GM23338 (cell line): Measurements from ENCODE around the gene DPH1. TPM values are rescaled to one million over a fixed set of nuclear protein-coding genes. Genes with fewer than 3 reads are reported as not detected.

Source experiments
- ATAC-seq: fragments of 200-7000 bp; cut with Tn5 transposase; 3 replicates; pipeline ENCODE4 v1.9.1; 2020
- DNase-seq: peaks from one replicate; pipeline ENCODE4 v3.0.0-alpha.2; 2015; ENCODE audit warnings: low spot score
- H2AFZ ChIP-seq: fragments of 200-600 bp; sonication (generic); 2 replicates; pipeline ENCODE4 v1.8.0; 2016; ENCODE audit warnings: antibody characterized with exemption, mild to moderate bottlenecking, moderate library complexity
- H3F3A ChIP-seq: fragments of 200-600 bp; sonication (generic); replicated peaks from 2 replicates; pipeline ENCODE4 v1.8.0; 2017; ENCODE audit warnings: antibody characterized with exemption, mixed run types, low read depth
- H3K27ac ChIP-seq: fragments of 200-600 bp; sonication (generic); 2 replicates; pipeline ENCODE4 v1.6.1; 2016; ENCODE audit warnings: low read depth
- H3K27me3 ChIP-seq: fragments of 200-600 bp; sonication (generic); 2 replicates; pipeline ENCODE4 v1.8.0; 2016; ENCODE audit warnings: mild to moderate bottlenecking, mixed run types, moderate library complexity; ENCODE audit not compliant: insufficient read depth
- H3K36me3 ChIP-seq: fragments of 200-600 bp; sonication (generic); 2 replicates; pipeline ENCODE4 v1.8.0; 2016; ENCODE audit warnings: mild to moderate bottlenecking; ENCODE audit not compliant: insufficient read depth
- H3K4me1 ChIP-seq: fragments of 200-600 bp; sonication (generic); 2 replicates; pipeline ENCODE4 v1.8.0; 2016; ENCODE audit warnings: mild to moderate bottlenecking, moderate library complexity; ENCODE audit not compliant: insufficient read depth
- H3K4me2 ChIP-seq: fragments of 200-600 bp; sonication (generic); 2 replicates; pipeline ENCODE4 v1.7.1; 2017; ENCODE audit warnings: mixed run types
- H3K4me3 ChIP-seq: fragments of 200-600 bp; sonication (generic); 2 replicates; pipeline ENCODE4 v1.6.1; 2016; ENCODE audit warnings: mixed run types
- H3K79me2 ChIP-seq: fragments of 200-600 bp; sonication (generic); replicated peaks from 2 replicates; pipeline ENCODE4 v1.8.0; 2017; ENCODE audit warnings: mild to moderate bottlenecking; ENCODE audit not compliant: insufficient read depth
- H3K9me2 ChIP-seq: fragments of 200-600 bp; sonication (generic); 2 replicates; pipeline ENCODE4 v1.8.0; 2017; ENCODE audit not compliant: insufficient read depth
- H4K20me1 ChIP-seq: fragments of 200-600 bp; sonication (generic); replicated peaks from 2 replicates; pipeline ENCODE4 v1.8.0; 2017; ENCODE audit warnings: mild to moderate bottlenecking; ENCODE audit not compliant: insufficient read depth
- H3K27ac Mint-ChIP-seq: 2 replicates; pipeline ENCODE4 v1.8.0; 2020; ENCODE audit warnings: inconsistent platforms, mild to moderate bottlenecking, moderate library complexity, mixed read lengths
- H3K27me3 Mint-ChIP-seq: 3 replicates; pipeline ENCODE4 v1.8.0; 2022; ENCODE audit warnings: low read depth, mild to moderate bottlenecking, moderate library complexity, mixed read lengths, inconsistent platforms; ENCODE audit not compliant: insufficient read depth, poor library complexity
- H3K36me3 Mint-ChIP-seq: 3 replicates; pipeline ENCODE4 v1.8.0; 2021; ENCODE audit warnings: low read depth, mild to moderate bottlenecking, inconsistent platforms, moderate library complexity, mixed read lengths
- H3K4me1 Mint-ChIP-seq: 3 replicates; pipeline ENCODE4 v1.8.0; 2020; ENCODE audit warnings: mild to moderate bottlenecking, inconsistent platforms, mixed read lengths
- H3K4me3 Mint-ChIP-seq: 3 replicates; pipeline ENCODE4 v1.8.0; 2021; ENCODE audit warnings: moderate library complexity, mild to moderate bottlenecking, inconsistent platforms, mixed read lengths
- H3K9me3 Mint-ChIP-seq: 3 replicates; pipeline ENCODE4 v1.8.0; 2020; ENCODE audit warnings: moderate library complexity, mild to moderate bottlenecking, inconsistent platforms, mixed read lengths
- CREB1 ChIP-seq: fragments of 250-450 bp; sonication (Bioruptor Pico); IDR thresholded peaks from 2 replicates; pipeline ENCODE4 v1.5.0; 2020; ENCODE audit warnings: low read depth, mild to moderate bottlenecking, moderate library complexity
- EZH2 ChIP-seq: fragments of 200-600 bp; sonication (generic); IDR thresholded peaks from one replicate; pipeline ENCODE4 v1.8.0; 2017; ENCODE audit warnings: antibody characterized with exemption, mild to moderate bottlenecking, low read depth; ENCODE audit not compliant: unreplicated experiment
- EZH2phosphoT487 ChIP-seq: fragments of 200-600 bp; sonication (generic); IDR thresholded peaks from one replicate; pipeline ENCODE4 v1.8.1; 2018; ENCODE audit warnings: antibody characterized with exemption; ENCODE audit not compliant: unreplicated experiment
- JUNB ChIP-seq: IDR thresholded peaks from one replicate; pipeline ENCODE4 v1.6.1; 2016; ENCODE audit warnings: antibody characterized with exemption; ENCODE audit not compliant: unreplicated experiment
- NANOG ChIP-seq: IDR thresholded peaks from 2 replicates; pipeline ENCODE4 v1.6.1; 2016; ENCODE audit warnings: antibody characterized with exemption, borderline replicate concordance
- POLR2AphosphoS5 ChIP-seq: IDR thresholded peaks from 2 replicates; pipeline ENCODE4 v1.6.1; 2016; ENCODE audit warnings: antibody characterized with exemption, low read depth
- ZNF331 ChIP-seq: fragments of 250-450 bp; sonication (Bioruptor Pico); IDR thresholded peaks from 2 replicates; pipeline ENCODE4 v1.5.0; 2020; ENCODE audit warnings: low read depth, mild to moderate bottlenecking, moderate library complexity
- polyA plus RNA-seq: library from polyadenylated mRNA; unstranded; fragments of >200 nt; fragmentation: Nextera tagmentation; extraction: Ambion mirVana; gene quantifications from 2 replicates; pipeline ENCODE4 v1.2.1, GENCODE V29; 2016
- total RNA-seq: library from RNA; depleted of rRNA; stranded (reverse); fragments of >200 nt; shearing (Covaris generic); gene quantifications from 2 replicates; pipeline ENCODE4 v1.2.3, GENCODE V29; 2014
- TF ChIP-seq, protein P1 (sequence below), 2 experiments: fragments of 200-600 bp in 1 of 2; sonication (generic) in 1 of 2; conservative IDR thresholded peaks; 2 replicates each; pipeline versions ENCODE4 v1.5.1 to v1.6.1; 2016 to 2017; ENCODE audit warnings: antibody characterized with exemption in 2 of 2, low read depth in 2 of 2, mild to moderate bottlenecking in 2 of 2, moderate library complexity in 1 of 2
- TF ChIP-seq, protein P2 (sequence below): fragments of 250-450 bp; sonication (Bioruptor Pico); IDR thresholded peaks from 2 replicates; pipeline ENCODE4 v1.5.0; 2020; ENCODE audit warnings: mild to moderate bottlenecking, moderate library complexity
- TF ChIP-seq, protein P3 (sequence below): IDR thresholded peaks from one replicate; pipeline ENCODE4 v1.6.1; 2018; ENCODE audit warnings: antibody characterized with exemption; ENCODE audit not compliant: unreplicated experiment

The DPH1 gene
- total and polyA plus RNA-seq, 2 experiments from 2014 or later, result 11.8 to 28.2 TPM

DNA sequence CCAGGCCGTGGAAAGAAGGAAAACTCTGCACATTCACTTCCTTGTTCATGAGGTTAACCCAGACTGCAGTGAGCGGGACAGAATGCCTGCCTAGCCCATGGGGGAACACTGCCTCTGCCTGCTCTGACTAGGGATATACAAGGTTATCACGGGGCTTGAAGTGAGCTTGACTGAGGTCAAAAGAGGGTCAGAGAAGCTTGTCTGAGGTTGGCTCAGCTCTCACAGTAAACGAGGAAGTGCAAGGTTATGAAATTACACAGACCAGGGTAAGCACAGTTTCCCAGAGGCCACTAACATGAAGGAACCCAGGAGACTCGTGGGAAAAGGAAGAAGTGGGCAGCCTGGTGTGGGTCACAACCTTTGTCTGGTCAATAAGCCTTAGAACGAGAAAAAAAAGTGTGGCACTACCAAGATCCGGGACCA, 53.7 kb downstream of the DPH1 start (continued):
- TF ChIP-seq, protein P1, sequence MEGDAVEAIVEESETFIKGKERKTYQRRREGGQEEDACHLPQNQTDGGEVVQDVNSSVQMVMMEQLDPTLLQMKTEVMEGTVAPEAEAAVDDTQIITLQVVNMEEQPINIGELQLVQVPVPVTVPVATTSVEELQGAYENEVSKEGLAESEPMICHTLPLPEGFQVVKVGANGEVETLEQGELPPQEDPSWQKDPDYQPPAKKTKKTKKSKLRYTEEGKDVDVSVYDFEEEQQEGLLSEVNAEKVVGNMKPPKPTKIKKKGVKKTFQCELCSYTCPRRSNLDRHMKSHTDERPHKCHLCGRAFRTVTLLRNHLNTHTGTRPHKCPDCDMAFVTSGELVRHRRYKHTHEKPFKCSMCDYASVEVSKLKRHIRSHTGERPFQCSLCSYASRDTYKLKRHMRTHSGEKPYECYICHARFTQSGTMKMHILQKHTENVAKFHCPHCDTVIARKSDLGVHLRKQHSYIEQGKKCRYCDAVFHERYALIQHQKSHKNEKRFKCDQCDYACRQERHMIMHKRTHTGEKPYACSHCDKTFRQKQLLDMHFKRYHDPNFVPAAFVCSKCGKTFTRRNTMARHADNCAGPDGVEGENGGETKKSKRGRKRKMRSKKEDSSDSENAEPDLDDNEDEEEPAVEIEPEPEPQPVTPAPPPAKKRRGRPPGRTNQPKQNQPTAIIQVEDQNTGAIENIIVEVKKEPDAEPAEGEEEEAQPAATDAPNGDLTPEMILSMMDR (conservative IDR thresholded peaks at IDR 0.05; ENCODE audit: low read depth in 2 of 2), result no peak
- TF ChIP-seq JUNB (no peak), CREB1 (no peak), NANOG (no peak), ZNF331 (no peak), EZH2phosphoT487 (no peak)

DNA sequence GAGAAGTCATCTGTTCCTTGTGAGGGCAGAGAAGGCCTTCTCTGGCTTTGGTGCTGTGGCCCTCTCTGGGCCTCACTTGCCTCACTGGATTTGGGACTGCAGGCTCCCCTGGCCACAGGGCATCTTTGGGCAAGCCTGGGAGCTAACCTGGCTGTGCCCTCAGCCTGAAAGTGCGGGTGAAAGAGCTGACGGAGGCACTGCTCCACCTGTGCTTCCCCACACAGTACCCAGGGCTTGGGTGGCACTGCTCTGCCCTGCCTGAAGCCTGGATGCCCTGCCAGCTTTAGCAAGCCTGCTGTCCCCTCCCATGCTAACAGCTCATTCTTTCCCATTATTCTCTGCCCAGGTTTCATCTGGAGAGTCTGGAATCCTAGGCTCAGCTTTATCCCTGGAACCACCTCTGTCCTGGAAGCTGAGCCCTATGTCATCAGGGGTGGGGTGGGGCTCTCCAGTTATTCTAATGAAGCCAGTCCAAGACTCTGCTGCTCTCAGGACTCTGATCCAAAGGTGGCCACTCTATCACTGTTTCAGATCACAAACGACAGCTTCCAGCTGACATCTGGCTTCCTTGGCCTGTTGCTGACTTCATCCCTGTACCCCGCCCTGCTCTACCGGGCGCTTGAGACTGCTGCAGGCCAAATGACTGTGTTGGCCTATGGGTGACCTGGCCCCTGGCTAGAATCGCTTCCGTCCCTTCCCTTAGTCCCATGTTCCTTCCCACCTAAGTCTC, 54.2 kb downstream of the DPH1 start:
- no peak overlapping the region for H3K27ac ChIP-seq
- H3K4me3 ChIP-seq, result no peak overlapping the region
- no peak for DNase-seq
- H3K4me3 Mint-ChIP-seq, result no peak overlapping the region
- H3K4me1 Mint-ChIP-seq, result peaks cover 17% of the 10 kb centered on the region
- H3K36me3 Mint-ChIP-seq, result peaks cover 4% of the 10 kb centered on the region; the same call in 2 of the 3 replicates
- peaks cover 6% of the 10 kb centered on the region for H3K27me3 Mint-ChIP-seq
- H3K36me3 ChIP-seq, result no peaks in the 10 kb centered on the region
- no peak overlapping the region for H3K4me2 ChIP-seq
- no peak overlapping the region for H2AFZ ChIP-seq
- H3K9me2 ChIP-seq, result no peaks in the 10 kb centered on the region
- no peak overlapping the region for H3K27ac Mint-ChIP-seq
- H3F3A ChIP-seq, result no peaks in the 10 kb centered on the region
- H3K27me3 ChIP-seq, result no peaks in the 10 kb centered on the region
- no peaks in the 10 kb centered on the region for H3K4me1 ChIP-seq
- no peak for ATAC-seq
- no peaks in the 10 kb centered on the region for H3K9me3 Mint-ChIP-seq
- H4K20me1 ChIP-seq, result no peaks in the 10 kb centered on the region
- no peaks in the 10 kb centered on the region for H3K79me2 ChIP-seq
- no peak for TF ChIP-seq EZH2phosphoT487
- no peak for TF ChIP-seq POLR2AphosphoS5
- TF ChIP-seq JUNB, result no peak
- TF ChIP-seq CREB1, result no peak
- TF ChIP-seq, protein P1 (conservative IDR thresholded peaks at IDR 0.05; ENCODE audit: low read depth in 2 of 2), result no peak
- TF ChIP-seq, protein P2, sequence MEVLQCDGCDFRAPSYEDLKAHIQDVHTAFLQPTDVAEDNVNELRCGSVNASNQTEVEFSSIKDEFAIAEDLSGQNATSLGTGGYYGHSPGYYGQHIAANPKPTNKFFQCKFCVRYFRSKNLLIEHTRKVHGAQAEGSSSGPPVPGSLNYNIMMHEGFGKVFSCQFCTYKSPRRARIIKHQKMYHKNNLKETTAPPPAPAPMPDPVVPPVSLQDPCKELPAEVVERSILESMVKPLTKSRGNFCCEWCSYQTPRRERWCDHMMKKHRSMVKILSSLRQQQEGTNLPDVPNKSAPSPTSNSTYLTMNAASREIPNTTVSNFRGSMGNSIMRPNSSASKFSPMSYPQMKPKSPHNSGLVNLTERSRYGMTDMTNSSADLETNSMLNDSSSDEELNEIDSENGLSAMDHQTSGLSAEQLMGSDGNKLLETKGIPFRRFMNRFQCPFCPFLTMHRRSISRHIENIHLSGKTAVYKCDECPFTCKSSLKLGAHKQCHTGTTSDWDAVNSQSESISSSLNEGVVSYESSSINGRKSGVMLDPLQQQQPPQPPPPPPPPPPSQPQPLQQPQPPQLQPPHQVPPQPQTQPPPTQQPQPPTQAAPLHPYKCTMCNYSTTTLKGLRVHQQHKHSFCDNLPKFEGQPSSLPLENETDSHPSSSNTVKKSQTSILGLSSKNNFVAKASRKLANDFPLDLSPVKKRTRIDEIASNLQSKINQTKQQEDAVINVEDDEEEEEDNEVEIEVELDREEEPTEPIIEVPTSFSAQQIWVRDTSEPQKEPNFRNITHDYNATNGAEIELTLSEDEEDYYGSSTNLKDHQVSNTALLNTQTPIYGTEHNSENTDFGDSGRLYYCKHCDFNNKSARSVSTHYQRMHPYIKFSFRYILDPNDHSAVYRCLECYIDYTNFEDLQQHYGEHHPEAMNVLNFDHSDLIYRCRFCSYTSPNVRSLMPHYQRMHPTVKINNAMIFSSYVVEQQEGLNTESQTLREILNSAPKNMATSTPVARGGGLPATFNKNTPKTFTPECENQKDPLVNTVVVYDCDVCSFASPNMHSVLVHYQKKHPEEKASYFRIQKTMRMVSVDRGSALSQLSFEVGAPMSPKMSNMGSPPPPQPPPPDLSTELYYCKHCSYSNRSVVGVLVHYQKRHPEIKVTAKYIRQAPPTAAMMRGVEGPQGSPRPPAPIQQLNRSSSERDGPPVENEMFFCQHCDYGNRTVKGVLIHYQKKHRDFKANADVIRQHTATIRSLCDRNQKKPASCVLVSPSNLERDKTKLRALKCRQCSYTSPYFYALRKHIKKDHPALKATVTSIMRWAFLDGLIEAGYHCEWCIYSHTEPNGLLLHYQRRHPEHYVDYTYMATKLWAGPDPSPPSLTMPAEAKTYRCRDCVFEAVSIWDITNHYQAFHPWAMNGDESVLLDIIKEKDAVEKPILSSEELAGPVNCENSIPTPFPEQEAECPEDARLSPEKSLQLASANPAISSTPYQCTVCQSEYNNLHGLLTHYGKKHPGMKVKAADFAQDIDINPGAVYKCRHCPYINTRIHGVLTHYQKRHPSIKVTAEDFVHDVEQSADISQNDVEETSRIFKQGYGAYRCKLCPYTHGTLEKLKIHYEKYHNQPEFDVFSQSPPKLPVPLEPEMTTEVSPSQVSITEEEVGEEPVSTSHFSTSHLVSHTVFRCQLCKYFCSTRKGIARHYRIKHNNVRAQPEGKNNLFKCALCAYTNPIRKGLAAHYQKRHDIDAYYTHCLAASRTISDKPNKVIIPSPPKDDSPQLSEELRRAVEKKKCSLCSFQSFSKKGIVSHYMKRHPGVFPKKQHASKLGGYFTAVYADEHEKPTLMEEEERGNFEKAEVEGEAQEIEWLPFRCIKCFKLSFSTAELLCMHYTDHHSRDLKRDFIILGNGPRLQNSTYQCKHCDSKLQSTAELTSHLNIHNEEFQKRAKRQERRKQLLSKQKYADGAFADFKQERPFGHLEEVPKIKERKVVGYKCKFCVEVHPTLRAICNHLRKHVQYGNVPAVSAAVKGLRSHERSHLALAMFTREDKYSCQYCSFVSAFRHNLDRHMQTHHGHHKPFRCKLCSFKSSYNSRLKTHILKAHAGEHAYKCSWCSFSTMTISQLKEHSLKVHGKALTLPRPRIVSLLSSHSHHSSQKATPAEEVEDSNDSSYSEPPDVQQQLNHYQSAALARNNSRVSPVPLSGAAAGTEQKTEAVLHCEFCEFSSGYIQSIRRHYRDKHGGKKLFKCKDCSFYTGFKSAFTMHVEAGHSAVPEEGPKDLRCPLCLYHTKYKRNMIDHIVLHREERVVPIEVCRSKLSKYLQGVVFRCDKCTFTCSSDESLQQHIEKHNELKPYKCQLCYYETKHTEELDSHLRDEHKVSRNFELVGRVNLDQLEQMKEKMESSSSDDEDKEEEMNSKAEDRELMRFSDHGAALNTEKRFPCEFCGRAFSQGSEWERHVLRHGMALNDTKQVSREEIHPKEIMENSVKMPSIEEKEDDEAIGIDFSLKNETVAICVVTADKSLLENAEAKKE (CRISPR knock-in tag), result no peak
- TF ChIP-seq, protein P3, sequence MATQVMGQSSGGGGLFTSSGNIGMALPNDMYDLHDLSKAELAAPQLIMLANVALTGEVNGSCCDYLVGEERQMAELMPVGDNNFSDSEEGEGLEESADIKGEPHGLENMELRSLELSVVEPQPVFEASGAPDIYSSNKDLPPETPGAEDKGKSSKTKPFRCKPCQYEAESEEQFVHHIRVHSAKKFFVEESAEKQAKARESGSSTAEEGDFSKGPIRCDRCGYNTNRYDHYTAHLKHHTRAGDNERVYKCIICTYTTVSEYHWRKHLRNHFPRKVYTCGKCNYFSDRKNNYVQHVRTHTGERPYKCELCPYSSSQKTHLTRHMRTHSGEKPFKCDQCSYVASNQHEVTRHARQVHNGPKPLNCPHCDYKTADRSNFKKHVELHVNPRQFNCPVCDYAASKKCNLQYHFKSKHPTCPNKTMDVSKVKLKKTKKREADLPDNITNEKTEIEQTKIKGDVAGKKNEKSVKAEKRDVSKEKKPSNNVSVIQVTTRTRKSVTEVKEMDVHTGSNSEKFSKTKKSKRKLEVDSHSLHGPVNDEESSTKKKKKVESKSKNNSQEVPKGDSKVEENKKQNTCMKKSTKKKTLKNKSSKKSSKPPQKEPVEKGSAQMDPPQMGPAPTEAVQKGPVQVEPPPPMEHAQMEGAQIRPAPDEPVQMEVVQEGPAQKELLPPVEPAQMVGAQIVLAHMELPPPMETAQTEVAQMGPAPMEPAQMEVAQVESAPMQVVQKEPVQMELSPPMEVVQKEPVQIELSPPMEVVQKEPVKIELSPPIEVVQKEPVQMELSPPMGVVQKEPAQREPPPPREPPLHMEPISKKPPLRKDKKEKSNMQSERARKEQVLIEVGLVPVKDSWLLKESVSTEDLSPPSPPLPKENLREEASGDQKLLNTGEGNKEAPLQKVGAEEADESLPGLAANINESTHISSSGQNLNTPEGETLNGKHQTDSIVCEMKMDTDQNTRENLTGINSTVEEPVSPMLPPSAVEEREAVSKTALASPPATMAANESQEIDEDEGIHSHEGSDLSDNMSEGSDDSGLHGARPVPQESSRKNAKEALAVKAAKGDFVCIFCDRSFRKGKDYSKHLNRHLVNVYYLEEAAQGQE, result no peak
- TF ChIP-seq EZH2, result no peak
